H1 (cell line): Measurements from ENCODE around the gene DCHS1. TPM values are rescaled to one million over a fixed set of nuclear protein-coding genes. Genes with fewer than 3 reads are reported as not detected.
A peak's percentile ranks its signal among the peaks of the same experiment; 100 is the strongest.

ENCODE experiments used
- CTCF ChIA-PET: fragments of 300-600 bp; sonication (Branson Sonifier 250); formaldehyde crosslinking; loops from one replicate; lab custom pipeline; 2021; ENCODE audit not compliant: partially characterized antibody; lab: Charles Lee
- POLR2A ChIA-PET: fragments of 300-600 bp; sonication (Branson Sonifier 250); formaldehyde crosslinking; loops from one replicate; lab custom pipeline; 2021; ENCODE audit warnings: inconsistent platforms; ENCODE audit not compliant: partially characterized antibody; lab: Charles Lee
- DNase-seq, 2 experiments: peaks; one replicate each; pipeline versions ENCODE4 v3.0.0 to v3.0.0-alpha.2; 2010 to 2022; ENCODE audit warnings: low spot score in 2 of 2, low read depth in 1 of 2, mixed read lengths in 1 of 2
- FAIRE-seq: peaks from 2 replicates; lab custom pipeline; 2011; peaks lifted over from hg19 to GRCh38; lab: Jason Lieb, UNC
- H2AFZ ChIP-seq: 2 replicates; pipeline ENCODE4 v1.8.1; 2012; ENCODE audit warnings: low read length, inconsistent platforms
- H2AK5ac ChIP-seq: 2 replicates; pipeline ENCODE4 v1.6.1; 2013; ENCODE audit warnings: low read depth, low read length
- H2BK120ac ChIP-seq: replicated peaks from 2 replicates; pipeline ENCODE3; 2013; ENCODE audit warnings: low read depth, low read length, inconsistent platforms
- H2BK12ac ChIP-seq: 2 replicates; pipeline ENCODE4 v1.6.1; 2013; ENCODE audit warnings: low read depth, low read length
- H2BK15ac ChIP-seq: 2 replicates; pipeline ENCODE4 v1.6.1; 2013; ENCODE audit warnings: low read length
- H2BK20ac ChIP-seq: 2 replicates; pipeline ENCODE4 v1.6.1; 2013; ENCODE audit warnings: low read length
- H2BK5ac ChIP-seq: 2 replicates; pipeline ENCODE4 v1.6.1; 2013; ENCODE audit warnings: low read depth, low read length
- H3K14ac ChIP-seq: 2 replicates; pipeline ENCODE4 v1.6.1; 2013; ENCODE audit warnings: inconsistent platforms; ENCODE audit not compliant: insufficient read length
- H3K18ac ChIP-seq: 2 replicates; pipeline ENCODE4 v1.6.1; 2013; ENCODE audit warnings: low read length; ENCODE audit errors: extremely low read depth
- H3K23ac ChIP-seq: 2 replicates; pipeline ENCODE4 v1.6.1; 2013; ENCODE audit warnings: inconsistent platforms; ENCODE audit not compliant: insufficient read length
- H3K23me2 ChIP-seq: 2 replicates; pipeline ENCODE4 v1.6.1; 2013; ENCODE audit warnings: low read depth, low read length
- H3K27ac ChIP-seq: 2 replicates; pipeline ENCODE4 v1.6.1; 2011; ENCODE audit warnings: low read depth, low read length, inconsistent platforms
- H3K27me3 ChIP-seq, 4 experiments: replicated peaks in 1 of 4; 1 replicate in 1 of 4; 2 replicates in 3 of 4; pipeline versions ENCODE4 v1.6.1 to v1.8.1; 2011 to 2013; ENCODE audit warnings: low read length in 3 of 4, mild to moderate bottlenecking in 3 of 4, inconsistent platforms in 2 of 4, mixed read lengths in 2 of 4, moderate library complexity in 1 of 4; ENCODE audit not compliant: control insufficient read depth in 3 of 4, insufficient read depth in 3 of 4; ENCODE audit errors: extremely low read depth in 1 of 4
- H3K36me3 ChIP-seq, 4 experiments: 2 replicates each; pipeline versions ENCODE4 v1.6.1 to v1.8.1; 2011 to 2013; ENCODE audit warnings: mild to moderate bottlenecking in 4 of 4, low read length in 3 of 4, moderate library complexity in 2 of 4, control low read depth in 1 of 4, inconsistent platforms in 1 of 4; ENCODE audit not compliant: insufficient read depth in 4 of 4, control insufficient read depth in 2 of 4
- H3K4ac ChIP-seq: replicated peaks from 2 replicates; pipeline ENCODE3; 2013; ENCODE audit warnings: low read length, low read depth, mixed read lengths, inconsistent platforms; ENCODE audit not compliant: insufficient read length
- H3K4me1 ChIP-seq, 4 experiments: replicated peaks in 1 of 4; 1 replicate in 1 of 4; 2 replicates in 3 of 4; pipeline versions ENCODE4 v1.6.1 to v1.8.1; 2011 to 2013; ENCODE audit warnings: low read length in 3 of 4, inconsistent platforms in 2 of 4, mixed read lengths in 1 of 4; ENCODE audit not compliant: insufficient read depth in 4 of 4, control insufficient read depth in 3 of 4
- H3K4me2 ChIP-seq, 2 experiments: 2 replicates each; pipeline versions ENCODE4 v1.6.1 to v1.8.1; 2011 to 2013; ENCODE audit warnings: low read depth in 2 of 2, low read length in 2 of 2, control low read depth in 1 of 2, inconsistent platforms in 1 of 2, mild to moderate bottlenecking in 1 of 2; ENCODE audit not compliant: insufficient read depth in 1 of 2
- H3K4me3 ChIP-seq, 4 experiments: fragments of 200-600, 300-600 bp in 1 of 4; sonication (generic), shearing (Covaris generic), sonication (Bioruptor Twin) in 1 of 4; 2 replicates each; pipeline versions ENCODE4 v1.5.1 to v1.8.1; 2011 to 2016; ENCODE audit warnings: low read length in 4 of 4, low read depth in 3 of 4, control low read depth in 2 of 4, inconsistent platforms in 2 of 4, mild to moderate bottlenecking in 2 of 4, mixed read lengths in 1 of 4, moderate library complexity in 1 of 4; ENCODE audit not compliant: insufficient read depth in 2 of 4; ENCODE audit errors: extremely low read depth in 1 of 4
- H3K56ac ChIP-seq: replicated peaks from 2 replicates; pipeline ENCODE3; 2013; ENCODE audit warnings: low read depth, mild to moderate bottlenecking, mixed read lengths, low read length, inconsistent platforms; ENCODE audit not compliant: insufficient read length
- H3K79me1 ChIP-seq: 2 replicates; pipeline ENCODE4 v1.6.1; 2013; ENCODE audit warnings: low read depth, low read length, control low read depth
- H3K79me2 ChIP-seq, 2 experiments: 2 replicates each; pipeline versions ENCODE4 v1.6.1 to v1.8.1; 2012 to 2013; ENCODE audit warnings: low read length in 2 of 2, mild to moderate bottlenecking in 2 of 2, inconsistent platforms in 1 of 2; ENCODE audit not compliant: insufficient read depth in 2 of 2, control insufficient read depth in 1 of 2
- H3K9ac ChIP-seq, 4 experiments: replicated peaks in 1 of 4; 1 replicate in 1 of 4; 2 replicates in 3 of 4; pipeline versions ENCODE4 v1.6.1 to v1.8.1; 2011 to 2013; ENCODE audit warnings: low read depth in 3 of 4, low read length in 3 of 4, control low read depth in 2 of 4, mild to moderate bottlenecking in 2 of 4, moderate library complexity in 2 of 4, inconsistent platforms in 1 of 4; ENCODE audit errors: extremely low read depth in 1 of 4
- H3K9me3 ChIP-seq, 2 experiments: 2 replicates each; pipeline versions ENCODE4 v1.6.1 to v1.8.1; 2012 to 2013; ENCODE audit warnings: mild to moderate bottlenecking in 2 of 2, moderate library complexity in 2 of 2, control low read depth in 1 of 2, inconsistent platforms in 1 of 2, low read depth in 1 of 2, low read length in 1 of 2, mixed read lengths in 1 of 2; ENCODE audit not compliant: insufficient read depth in 2 of 2
- H4K20me1 ChIP-seq, 2 experiments: replicated peaks in 1 of 2; 2 replicates each; pipeline versions ENCODE3 to v1.8.1; 2011 to 2013; ENCODE audit warnings: inconsistent platforms in 2 of 2, low read length in 2 of 2, mild to moderate bottlenecking in 1 of 2; ENCODE audit not compliant: insufficient read depth in 2 of 2, control insufficient read depth in 1 of 2
- H4K5ac ChIP-seq: 2 replicates; pipeline ENCODE4 v1.6.1; 2013; ENCODE audit warnings: low read length, low read depth, mixed read lengths, inconsistent platforms; ENCODE audit not compliant: insufficient read length
- H4K8ac ChIP-seq: 2 replicates; pipeline ENCODE4 v1.8.0; 2013; ENCODE audit warnings: mild to moderate bottlenecking, moderate library complexity, low read length, inconsistent platforms; ENCODE audit not compliant: insufficient read depth; ENCODE audit errors: extremely low read depth
- H4K91ac ChIP-seq: replicated peaks from 2 replicates; pipeline ENCODE3; 2013; ENCODE audit warnings: low read length, mixed read lengths, inconsistent platforms; ENCODE audit not compliant: insufficient read length
- BCL11A ChIP-seq, 2 experiments: IDR thresholded peaks; one replicate each; pipeline ENCODE4 v1.6.1; 2011; ENCODE audit warnings: low read depth in 2 of 2, low read length in 2 of 2, mild to moderate bottlenecking in 2 of 2
- CHD1 ChIP-seq: IDR thresholded peaks from 2 replicates; pipeline ENCODE4 v1.6.1; 2012; ENCODE audit warnings: low read depth, low read length, improper control_type of control experiment
- CREB1 ChIP-seq: IDR thresholded peaks from 2 replicates; pipeline ENCODE4 v1.6.1; 2012; ENCODE audit warnings: inconsistent platforms
- GABPA ChIP-seq: IDR thresholded peaks from 2 replicates; pipeline ENCODE4 v1.6.1; 2011; ENCODE audit warnings: mild to moderate bottlenecking, low read length, moderate library complexity, borderline replicate concordance; ENCODE audit not compliant: insufficient read depth
- KDM1A ChIP-seq: fragments of 200-600, 300-600 bp; sonication (generic); IDR thresholded peaks from 2 replicates; pipeline ENCODE4 v1.7.1; 2016; ENCODE audit warnings: mild to moderate bottlenecking, low read length, borderline replicate concordance
- MAFK ChIP-seq: IDR thresholded peaks from 2 replicates; pipeline ENCODE4 v1.6.1; 2012; ENCODE audit warnings: low read depth, mild to moderate bottlenecking, improper control_type of control experiment, low read length
- NANOG ChIP-seq: IDR thresholded peaks from 2 replicates; pipeline ENCODE4 v1.6.1; 2011; ENCODE audit warnings: low read length, low read depth, mild to moderate bottlenecking, inconsistent platforms; ENCODE audit not compliant: insufficient read depth, poor library complexity, severe bottlenecking
- RAD21 ChIP-seq, 2 experiments: IDR thresholded peaks in 1 of 2; conservative IDR thresholded peaks in 1 of 2; 2 replicates each; pipeline ENCODE4 v1.6.1; 2011; ENCODE audit warnings: low read depth in 2 of 2, low read length in 2 of 2, improper control_type of control experiment in 1 of 2, inconsistent platforms in 1 of 2, mild to moderate bottlenecking in 1 of 2, moderate library complexity in 1 of 2
- RBBP5 ChIP-seq: IDR thresholded peaks from 2 replicates; pipeline ENCODE4 v1.7.1; 2012; ENCODE audit warnings: low read depth, mild to moderate bottlenecking, inconsistent platforms, low read length, moderate library complexity, borderline replicate concordance
- SP2 ChIP-seq: IDR thresholded peaks from 2 replicates; pipeline ENCODE4 v1.6.1; 2012; ENCODE audit warnings: mild to moderate bottlenecking, low read length, inconsistent platforms
- WGBS, 2 experiments: shearing (Covaris generic) in 1 of 2; methylation state at CpG; one replicate each; pipeline versions ENCODE4 v1.1.6 to v1.1.7; 2013 to 2015; ENCODE audit warnings: low lambda C conversion rate in 2 of 2, mixed read lengths in 2 of 2, inconsistent platforms in 1 of 2, low coverage in 1 of 2, missing lambda C conversion rate in 1 of 2; ENCODE audit not compliant: insufficient replicate concordance in 2 of 2, insufficient coverage in 1 of 2, insufficient read length in 1 of 2; ENCODE audit errors: extremely low coverage in 1 of 2, missing lambda C conversion rate in 1 of 2; 5-methylcytosine and 5-hydroxymethylcytosine counted together
- polyA plus RNA-seq, 7 experiments: library from polyadenylated mRNA; depleted of rRNA in 3 of 7; stranded (reverse) in 5 of 7; unstranded in 2 of 7; fragments of >200 nt in 5 of 7; fragments of 200-250 nt in 2 of 7; gene quantifications; 1 replicate in 5 of 7; 2 replicates in 1 of 7; 4 replicates in 1 of 7; pipeline versions ENCODE4 v1.2.1 to v1.2.3, GENCODE V29; 2011 to 2013; ENCODE audit warnings: missing spikeins in 2 of 7, mixed read lengths in 2 of 7
- total RNA-seq: library from RNA; stranded (reverse); fragmentation: NEBNext Ultra II Directional; extraction: Animal tissue kit (Norgen Biotek cat#: 25700); gene quantifications from 2 replicates; pipeline ENCODE4 v1.2.1, GENCODE V29; 2021
- TF ChIP-seq, protein P1 (sequence below): IDR thresholded peaks from 2 replicates; pipeline ENCODE4 v1.6.1; 2012; ENCODE audit warnings: inconsistent platforms

Gene DCHS1
- total and polyA plus RNA-seq, 2 of the 8 experiments (the other 6 are each of a cell fraction or from before 2014, with no cell fraction given) = 8.2 to 10.5 TPM

DNA sequence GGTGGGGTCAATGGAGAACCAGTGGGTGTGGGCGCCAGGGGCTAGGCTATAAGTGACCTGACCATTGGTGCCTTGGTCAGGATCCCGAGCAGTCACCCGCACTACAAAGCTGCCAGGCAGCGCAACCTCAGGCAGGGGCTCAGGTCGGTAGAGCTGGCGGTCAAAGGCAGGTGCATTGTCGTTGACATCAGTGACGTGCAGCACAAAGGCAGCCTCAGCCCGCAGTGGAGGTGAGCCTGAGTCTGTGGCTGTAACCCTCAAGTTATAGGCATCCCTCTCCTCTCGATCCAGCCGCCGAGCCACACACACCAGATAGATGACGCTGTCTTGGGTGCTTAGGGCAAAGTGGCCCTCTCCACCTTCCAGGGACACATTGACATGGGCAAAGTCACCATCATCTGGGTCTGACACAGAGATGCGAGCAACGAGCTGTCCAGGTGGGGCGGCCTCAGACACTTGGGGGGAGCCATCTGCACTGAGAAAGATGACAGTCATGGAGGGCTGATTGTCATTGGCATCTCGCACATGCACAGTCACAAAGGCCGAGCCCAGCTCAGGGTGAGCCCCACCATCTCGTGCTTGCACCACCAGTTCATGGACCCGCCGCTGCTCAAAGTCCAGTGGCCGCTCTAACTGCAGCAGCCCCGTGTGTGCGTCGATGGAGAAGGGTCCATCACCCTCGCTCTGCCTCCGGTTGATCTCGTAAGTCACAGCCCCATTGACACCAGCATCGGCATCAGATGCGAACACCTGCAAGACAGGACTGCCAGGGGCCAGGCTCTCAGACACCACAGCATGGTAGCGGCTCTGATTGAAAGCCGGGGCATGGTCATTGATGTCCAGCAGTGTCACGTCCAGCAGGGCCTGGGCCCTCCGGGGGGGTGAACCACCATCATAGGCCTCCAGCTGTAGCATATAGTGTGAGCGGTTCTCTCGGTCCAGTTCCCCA, 15.3 kb downstream of the DCHS1 start:
- H3K79me2 ChIP-seq = no peaks in the 10 kb centered on the region
- peaks cover 0 to 2% of the 10 kb centered on the region in 2 experiments for H4K20me1 ChIP-seq
- H2AK5ac ChIP-seq = 0 out of 2 replicates have a peak overlapping the region, but pooled peaks have one; percentile 44
- H3K18ac ChIP-seq = no peak overlapping the region
- H3K36me3 ChIP-seq = no peaks in the 10 kb centered on the region; a peak in 1 of 8 replicates
- no peak overlapping the region for H4K8ac ChIP-seq
- WGBS, 2 experiments = 90% methylated on average over 36 of the region's 36 CpGs; no CpG with 5 or more reads in 1 of the 2 experiments
- no peak overlapping the region for H3K23ac ChIP-seq
- no peak overlapping the region for H4K91ac ChIP-seq
- H3K56ac ChIP-seq = no peak overlapping the region
- no peak for FAIRE-seq
- no peak for DNase-seq
- H3K9ac ChIP-seq = no peak overlapping the region; a peak in 1 of 7 replicates
- H2BK12ac ChIP-seq = no peak overlapping the region
- no peaks in the 10 kb centered on the region for H3K23me2 ChIP-seq
- H3K4me1 ChIP-seq = no peaks in the 10 kb centered on the region
- no peak overlapping the region for H2BK15ac ChIP-seq
- ChIA-PET POLR2A (no interaction called here), CTCF (interaction anchor here (1.1 to 2.7 kb wide), 5 partner anchors 8 to 109 kb away, joined by 3 to 10 read pairs (median 3); no protein-coding TSS in a partner anchor)
- H3K9me3 ChIP-seq = no peaks in the 10 kb centered on the region
- H3K79me1 ChIP-seq = no peaks in the 10 kb centered on the region
- no peaks in the 10 kb centered on the region; a peak in 1 of 7 replicates for H3K27me3 ChIP-seq
- no peak overlapping the region for H3K4me3 ChIP-seq
- H2BK5ac ChIP-seq = no peak overlapping the region
- H2AFZ ChIP-seq = no peak overlapping the region
- H4K5ac ChIP-seq = no peak overlapping the region
- H2BK120ac ChIP-seq = no peak overlapping the region
- H3K27ac ChIP-seq = no peak overlapping the region
- H3K4ac ChIP-seq = no peak overlapping the region
- H3K4me2 ChIP-seq = no peak overlapping the region
- no peak overlapping the region for H2BK20ac ChIP-seq
- H3K14ac ChIP-seq = no peak overlapping the region
- TF ChIP-seq MAFK (no peak), CHD1 (no peak), BCL11A (IDR thresholded peaks at IDR 0.05; ENCODE audit: low read depth in 2 of 2, low read length in 2 of 2) (no peak), NANOG (no peak), KDM1A (no peak), RBBP5 (no peak), SP2 (no peak), RAD21 (IDR thresholded peaks at IDR 0.05 in 1 of 2, conservative IDR thresholded peaks at IDR 0.05 in 1 of 2; ENCODE audit: low read depth in 2 of 2, low read length in 2 of 2) (no peak), CREB1 (no peak), GABPA (no peak)
- TF ChIP-seq, protein P1, sequence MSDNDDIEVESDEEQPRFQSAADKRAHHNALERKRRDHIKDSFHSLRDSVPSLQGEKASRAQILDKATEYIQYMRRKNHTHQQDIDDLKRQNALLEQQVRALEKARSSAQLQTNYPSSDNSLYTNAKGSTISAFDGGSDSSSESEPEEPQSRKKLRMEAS = no peak
